Transverse colon (tissue), 4 donors: ENCODE measurements around the gene P2RX2. TPM values are rescaled to one million over a fixed set of nuclear protein-coding genes. Genes with fewer than 3 reads are reported as not detected.

ENCODE experiments used
- DNase-seq: peaks from one replicate; pipeline ENCODE4 v3.0.0-alpha.2; 2019
- H3K27ac ChIP-seq, 4 donors: fragments of 200-600 bp; sonication (generic); 2 replicates each; pipeline ENCODE4 v1.5.1; 2016 to 2018; ENCODE audit warnings: inconsistent platforms in 4 of 4
- H3K27me3 ChIP-seq: fragments of 200-600 bp; sonication (generic); 2 replicates; pipeline ENCODE4 v1.5.1; 2017; ENCODE audit warnings: inconsistent platforms
- H3K36me3 ChIP-seq, 4 donors: fragments of 200-600 bp; sonication (generic); 2 replicates each; pipeline ENCODE4 v1.5.1; 2017 to 2019; ENCODE audit warnings: inconsistent platforms in 4 of 4
- H3K4me1 ChIP-seq, 4 donors: fragments of 200-600 bp; sonication (generic); 2 replicates each; pipeline ENCODE4 v1.5.1; 2017 to 2020; ENCODE audit warnings: inconsistent platforms in 4 of 4
- H3K4me3 ChIP-seq, 4 donors: fragments of 200-600 bp; sonication (generic); 1 replicate in 1 of 4; 2 replicates in 3 of 4; pipeline versions ENCODE4 v1.5.1 to v1.6.1; 2017 to 2019; ENCODE audit warnings: inconsistent platforms in 4 of 4
- H3K9me3 ChIP-seq, 2 donors: fragments of 200-600 bp; sonication (generic); 2 replicates each; pipeline ENCODE4 v1.5.1; 2017 to 2019; ENCODE audit warnings: inconsistent platforms in 2 of 2
- CTCF ChIP-seq, 5 experiments: fragments of 200-600 bp in 3 of 5; fragments of 450-650 bp in 2 of 5; sonication (generic) in 3 of 5; IDR thresholded peaks; 1 replicate in 2 of 5; 2 replicates in 3 of 5; pipeline ENCODE4 v1.5.1; 2016 to 2017; ENCODE audit warnings: antibody characterized with exemption in 5 of 5, inconsistent platforms in 3 of 5, mild to moderate bottlenecking in 2 of 5, moderate library complexity in 1 of 5
- EP300 ChIP-seq: sonication (generic); formaldehyde crosslinking; IDR thresholded peaks from one replicate; pipeline ENCODE4 v1.6.1; 2017; ENCODE audit warnings: antibody characterized with exemption, low read depth
- POLR2A ChIP-seq: fragments of 450-650 bp; IDR thresholded peaks from one replicate; pipeline ENCODE4 v1.6.1; 2016; ENCODE audit warnings: antibody characterized with exemption, mild to moderate bottlenecking, moderate library complexity
- POLR2AphosphoS5 ChIP-seq, 3 donors: sonication (generic); formaldehyde crosslinking; IDR thresholded peaks; one replicate each; pipeline ENCODE4 v1.6.1; 2016; ENCODE audit warnings: antibody characterized with exemption in 3 of 3
- WGBS, 2 donors: methylation state at CpG; one replicate each; pipeline ENCODE4 v1.1.5; 2018; ENCODE audit warnings: low coverage in 1 of 2; 5-methylcytosine and 5-hydroxymethylcytosine counted together
- in situ Hi-C, 4 donors: fragments of 200-750 bp; cut with MboI; loops; one replicate each; pipeline versions ENCODE4 v1.15.0 to v1.15.1; 2017; ENCODE audit warnings: low sequenced_read_pairs in 3 of 4, low pct_ligation_motif_present in 1 of 4, low pct_unique_long_range_greater_than_20kb in 1 of 4
- intact Hi-C: fragments of 100-400 bp; cut with DNase I; formaldehyde crosslinking; loops from one replicate; pipeline ENCODE4 v1.15.1; 2023; ENCODE audit warnings: low total_unique reads
- total RNA-seq, 4 donors: library from RNA; depleted of rRNA; stranded (reverse); fragments of >200 nt; gene quantifications; one replicate each; pipeline ENCODE4 v1.1.0, GENCODE V29; 2016

Gene P2RX2
- total RNA-seq, 4 donors from 2014 or later: 0.96 to 2.1 TPM; not detected in 2

DNA sequence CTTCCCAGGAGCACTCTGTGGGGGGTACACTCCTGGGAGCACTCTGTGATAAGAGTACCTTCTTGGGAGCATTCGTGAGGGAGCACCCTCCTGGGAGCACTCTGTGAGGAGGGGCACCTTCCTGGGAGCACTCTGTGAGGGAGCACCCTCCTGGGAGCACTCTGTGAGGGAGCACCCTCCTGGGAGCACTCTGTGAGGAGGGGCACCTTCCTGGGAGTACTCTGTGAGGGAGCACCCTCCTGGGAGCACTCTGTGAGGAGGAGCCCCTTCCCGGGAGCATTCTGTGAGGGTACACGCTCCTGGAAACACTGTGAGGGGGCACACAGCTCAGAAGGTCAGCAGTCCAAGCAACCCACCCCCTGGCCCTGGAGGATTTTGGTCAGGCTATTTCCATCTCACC, 30.8 kb upstream of the P2RX2 start:
- Histone ChIP-seq H3K4me3 (no peak overlapping the region), H3K27ac (no peak overlapping the region), H3K9me3 (no peaks in the 10 kb centered on the region), H3K4me1 (no peaks in the 10 kb centered on the region), H3K27me3 (no peaks in the 10 kb centered on the region), H3K36me3 (no peaks in the 10 kb centered on the region)
- 69% methylated on average over 3 of the region's 3 CpGs; no CpG with 5 or more reads in 1 of the 2 donors for WGBS, 2 donors
- TF ChIP-seq POLR2A (no peak), POLR2AphosphoS5 (IDR thresholded peaks at IDR 0.05) (no peak), EP300 (no peak), CTCF (IDR thresholded peaks at IDR 0.05) (no peak)
- intact Hi-C loops (no loop called here), in situ Hi-C loops (no loop called here)
- no peak for DNase-seq

- Histone ChIP-seq H3K9me3 (no peaks in the 10 kb centered on the region), H3K36me3 (no peaks in the 10 kb centered on the region), H3K4me1 (peaks cover 0 to 1% (median under 1%) of the 10 kb centered on the region in 4 donors), H3K27ac (no peak overlapping the region), H3K27me3 (no peaks in the 10 kb centered on the region), H3K4me3 (no peak overlapping the region)
- in situ Hi-C loops: no loop called here
- intact Hi-C loops: no loop called here
- DNase-seq: no peak
- no peak for TF ChIP-seq POLR2AphosphoS5 (IDR thresholded peaks at IDR 0.05)
- TF ChIP-seq EP300: no peak
- TF ChIP-seq POLR2A: no peak
- no peak for TF ChIP-seq CTCF (IDR thresholded peaks at IDR 0.05)
- 61 to 66% methylated on average over 3 to 6 of the region's 6 CpGs for WGBS, 2 donors
These were observed 30.3 kb upstream of the P2RX2 start for GRCh38 chr12:132588319-132588718.

DNA sequence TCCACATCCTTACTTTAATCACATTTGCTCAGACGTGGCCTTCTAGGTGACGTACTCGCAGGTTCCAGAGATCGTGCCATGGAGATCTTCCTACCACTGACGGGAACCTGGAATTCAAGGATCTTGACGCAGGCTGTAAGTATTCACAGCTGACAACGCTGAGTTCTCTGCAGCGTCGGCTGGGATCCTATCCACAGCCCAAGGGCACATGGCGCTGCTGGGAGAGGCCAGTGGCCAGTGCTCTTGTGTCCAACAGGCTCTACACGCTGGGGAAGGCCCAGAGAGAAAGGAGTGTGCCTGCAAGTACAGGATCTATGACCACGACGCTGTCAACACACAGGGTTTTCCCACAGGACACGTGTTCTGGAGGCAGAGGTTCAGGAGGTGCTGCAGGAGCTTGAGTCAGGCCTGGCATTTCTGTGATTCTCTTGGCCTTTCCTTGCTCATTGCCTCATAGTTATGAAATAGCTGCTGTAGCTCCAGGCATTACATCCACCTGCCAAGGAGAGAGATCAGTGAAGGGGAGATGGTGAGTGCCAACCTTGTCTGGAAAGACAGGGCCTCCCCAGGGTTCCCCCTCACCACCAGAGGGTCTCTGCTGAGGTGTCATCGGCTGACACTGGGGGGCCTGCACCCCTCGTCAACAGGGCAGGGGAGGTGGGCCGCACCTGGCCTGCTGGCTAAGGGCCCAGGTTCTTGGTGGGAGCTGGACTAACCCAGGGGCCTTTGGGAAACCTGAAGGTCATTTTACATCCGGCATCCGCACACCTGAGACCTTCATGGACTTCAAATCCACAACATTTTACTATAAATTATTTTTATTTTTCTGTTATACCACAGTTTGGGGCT, 29.5 kb upstream of the P2RX2 start:
- 91 to 93% methylated on average over 5 to 19 of the region's 19 CpGs for WGBS, 2 donors
- Histone ChIP-seq H3K4me3 (no peak overlapping the region), H3K36me3 (no peaks in the 10 kb centered on the region), H3K27ac (no peak overlapping the region), H3K9me3 (no peaks in the 10 kb centered on the region), H3K4me1 (peaks cover 2 to 6% (median 4%) of the 10 kb centered on the region in 4 donors), H3K27me3 (no peaks in the 10 kb centered on the region)
- DNase-seq: no peak
- intact Hi-C loops (no loop called here), in situ Hi-C loops (no loop called here)
- TF ChIP-seq EP300 (no peak), CTCF (IDR thresholded peaks at IDR 0.05) (no peak), POLR2A (no peak), POLR2AphosphoS5 (IDR thresholded peaks at IDR 0.05) (no peak)

GRCh38 chr12:132591107-132591935, 27.3 kb upstream of the P2RX2 start:
- WGBS, 2 donors: 92% methylated on average over 5 to 45 of the region's 45 CpGs
- Histone ChIP-seq H3K27me3 (peaks cover 10% of the 10 kb centered on the region), H3K4me1 (peaks cover 2 to 7% (median 5%) of the 10 kb centered on the region in 4 donors), H3K27ac (no peak overlapping the region), H3K4me3 (no peak overlapping the region), H3K9me3 (no peaks in the 10 kb centered on the region), H3K36me3 (no peaks in the 10 kb centered on the region)
- DNase-seq: no peak
- intact Hi-C loops: no loop called here
- TF ChIP-seq EP300: no peak
- TF ChIP-seq POLR2AphosphoS5 (IDR thresholded peaks at IDR 0.05): no peak
- TF ChIP-seq CTCF (IDR thresholded peaks at IDR 0.05): no peak
- TF ChIP-seq POLR2A: no peak
- in situ Hi-C loops: no loop called here
